Panc1 (cell line): ENCODE measurements around the gene DNM1L.

ENCODE experiments used
- CTCF ChIP-seq: fragments of 450-650 bp; IDR thresholded peaks from 2 replicates; pipeline ENCODE4 v1.5.1; 2017; ENCODE audit warnings: mild to moderate bottlenecking
- REST ChIP-seq, 2 experiments: IDR thresholded peaks; 2 replicates each; pipeline ENCODE4 v1.6.1; 2011 to 2012; ENCODE audit warnings: low read depth in 2 of 2, control low read depth in 1 of 2, low read length in 1 of 2, mild to moderate bottlenecking in 1 of 2, moderate library complexity in 1 of 2; ENCODE audit not compliant: insufficient read depth in 1 of 2
- TCF7L2 ChIP-seq: IDR thresholded peaks from 2 replicates; pipeline ENCODE4 v1.6.1; 2011; ENCODE audit warnings: mild to moderate bottlenecking, low read depth, low read length, inconsistent platforms

GRCh38 chr12:32785557-32785956 lies 106.5 kb downstream of the DNM1L start:
- TF ChIP-seq CTCF (no peak), TCF7L2 (no peak), REST (IDR thresholded peaks at IDR 0.05; ENCODE audit: insufficient read depth in 1 of 2, low read depth in 2 of 2, low read length in 1 of 2) (no peak)
